Ishikawa (cell line): ENCODE measurements around the gene KRTAP2-3.
"Not testable (repeated sequence)": the region's sequence is repeated elsewhere in the genome, so short reads cannot be mapped to it uniquely, and the experiment has no call there.

Experiments
- CEBPB ChIP-seq: IDR thresholded peaks from 2 replicates; pipeline ENCODE4 v1.6.1; 2012
- REST ChIP-seq: IDR thresholded peaks from 2 replicates; pipeline ENCODE4 v1.6.1; 2012; ENCODE audit warnings: low read depth, mild to moderate bottlenecking
- TAF1 ChIP-seq: IDR thresholded peaks from 2 replicates; pipeline ENCODE4 v1.6.1; 2012; ENCODE audit warnings: low read depth, mild to moderate bottlenecking
- TCF12 ChIP-seq: IDR thresholded peaks from 2 replicates; pipeline ENCODE4 v1.6.1; 2012; ENCODE audit warnings: low read depth
- USF1 ChIP-seq: IDR thresholded peaks from 2 replicates; pipeline ENCODE4 v1.6.1; 2012
- YY1 ChIP-seq: IDR thresholded peaks from 2 replicates; pipeline ENCODE4 v1.6.1; 2012; ENCODE audit warnings: low read depth

GRCh38 chr17:41055130-41055529 is 4.8 kb downstream of the KRTAP2-3 start, which contains the start of gene KRTAP2-2:
- TF ChIP-seq TCF12, USF1, CEBPB, REST, TAF1, YY1: not testable (repeated sequence)
